K562 (cell line): ENCODE data around the gene RAPGEF5. TPM values are rescaled to one million over a fixed set of nuclear protein-coding genes. Genes with fewer than 3 reads are reported as not detected.
A peak's percentile ranks its signal among the peaks of the same experiment; 100 is the strongest.

Experiments used
- CBX1 ChIP-seq: sonication (generic); IDR thresholded peaks from 2 replicates; pipeline ENCODE4 v1.6.1; 2016; ENCODE audit warnings: antibody characterized with exemption, low read depth, mild to moderate bottlenecking
- FUS ChIP-seq: fragments of 200-400 bp; formaldehyde crosslinking; optimal IDR thresholded peaks from 2 replicates; pipeline ENCODE3; 2017; ENCODE audit warnings: low read depth, low read length
- HNRNPH1 ChIP-seq: fragments of 200-400 bp; formaldehyde crosslinking; optimal IDR thresholded peaks from 2 replicates; pipeline ENCODE3; 2017; ENCODE audit warnings: low read depth, mild to moderate bottlenecking, low read length, moderate library complexity
- KDM5B ChIP-seq: fragments of 200-600 bp; sonication (generic); IDR thresholded peaks from 2 replicates; pipeline ENCODE4 v1.6.1; 2012; ENCODE audit warnings: low read depth, mild to moderate bottlenecking, moderate library complexity, low read length, control low read depth, inconsistent platforms; ENCODE audit not compliant: insufficient replicate concordance
- L3MBTL2 ChIP-seq: fragments of 450-650 bp; IDR thresholded peaks from 2 replicates; pipeline ENCODE4 v1.6.1; 2016; ENCODE audit warnings: mild to moderate bottlenecking, moderate library complexity
- MAX ChIP-seq: sonication (generic); formaldehyde crosslinking; IDR thresholded peaks from 2 replicates; pipeline ENCODE4 v1.9.0; 2022; ENCODE audit warnings: mild to moderate bottlenecking, missing genetic modification reagents
- MCM3 ChIP-seq: fragments of 450-650 bp; IDR thresholded peaks from 2 replicates; pipeline ENCODE4 v1.6.1; 2016
- MCM5 ChIP-seq: fragments of 450-650 bp; IDR thresholded peaks from 2 replicates; pipeline ENCODE4 v1.6.1; 2016; ENCODE audit warnings: low read depth
- MGA ChIP-seq: fragments of 450-650 bp; IDR thresholded peaks from 2 replicates; pipeline ENCODE4 v1.6.1; 2016; ENCODE audit warnings: mild to moderate bottlenecking, moderate library complexity
- NEUROD1 ChIP-seq: fragments of 150-350 bp; IDR thresholded peaks from 2 replicates; pipeline ENCODE4 v1.6.1; 2014; ENCODE audit warnings: borderline replicate concordance, low read length, low read depth; ENCODE audit not compliant: partially characterized antibody
- NR2C1 ChIP-seq, 2 experiments: fragments of 450-650 bp; IDR thresholded peaks; 2 replicates each; pipeline ENCODE4 v1.6.1; 2017; ENCODE audit warnings: mild to moderate bottlenecking in 2 of 2, antibody characterized with exemption in 1 of 2, inconsistent platforms in 1 of 2, missing compliant biosample characterization in 1 of 2, missing genetic modification characterization in 1 of 2
- RAD21 ChIP-seq, 2 experiments: fragments of 250-450 bp in 1 of 2; fragments of 450-650 bp in 1 of 2; sonication (Bioruptor Pico) in 1 of 2; formaldehyde crosslinking in 1 of 2; IDR thresholded peaks in 1 of 2; conservative IDR thresholded peaks in 1 of 2; 2 replicates each; pipeline versions ENCODE4 v1.4.0 to v1.8.0; 2020 to 2022; ENCODE audit warnings: mild to moderate bottlenecking in 2 of 2, moderate library complexity in 1 of 2
- SMAD1 ChIP-seq: fragments of 150-350 bp; IDR thresholded peaks from 2 replicates; pipeline ENCODE4 v1.6.1; 2014; ENCODE audit warnings: low read length, low read depth; ENCODE audit not compliant: partially characterized antibody
- SMARCB1 ChIP-seq: IDR thresholded peaks from 2 replicates; pipeline ENCODE4 v1.6.1; 2011; ENCODE audit warnings: improper control_type of control experiment, low read depth; ENCODE audit not compliant: insufficient read length
- SOX6 ChIP-seq: fragments of 450-650 bp; IDR thresholded peaks from 2 replicates; pipeline ENCODE4 v1.6.1; 2014; ENCODE audit warnings: mild to moderate bottlenecking
- ZNF224 ChIP-seq: sonication (generic); formaldehyde crosslinking; IDR thresholded peaks from 2 replicates; pipeline ENCODE4 v1.8.0; 2022; ENCODE audit warnings: mild to moderate bottlenecking, missing genetic modification reagents
- ZNF274 ChIP-seq: IDR thresholded peaks from 2 replicates; pipeline ENCODE4 v1.6.1; 2011; ENCODE audit warnings: low read depth, mild to moderate bottlenecking, low read length, moderate library complexity, borderline replicate concordance
- ZNF589 ChIP-seq: fragments of 200-800 bp; sonication (Bioruptor generic); IDR thresholded peaks from 2 replicates; pipeline ENCODE4 v1.6.1; 2016; ENCODE audit warnings: low read depth, missing genetic modification characterization, missing compliant biosample characterization
- ZNF644 ChIP-seq: fragments of 200-800 bp; sonication (Bioruptor generic); IDR thresholded peaks from 2 replicates; pipeline ENCODE4 v1.6.1; 2016; ENCODE audit warnings: low read depth, missing genetic modification characterization, missing compliant biosample characterization
- polyA plus RNA-seq, 8 experiments: library from polyadenylated mRNA; depleted of rRNA in 4 of 8; stranded (reverse) in 5 of 8; unstranded in 3 of 8; fragments of >200 nt; fragmentation: Nextera tagmentation in 2 of 8; fragmentation: Illumina TruSeq in 1 of 8; extraction: Ambion mirVana in 2 of 8; extraction: Trizol in 1 of 8; gene quantifications; 2 replicates each; pipeline versions ENCODE4 v1.2.1 to v1.2.3, GENCODE V29; 2011 to 2014; ENCODE audit warnings: inconsistent platforms in 1 of 8, missing spikeins in 1 of 8
- total RNA-seq, 7 experiments: library from RNA; depleted of rRNA in 6 of 7; stranded (reverse); fragments of >200 nt in 6 of 7; fragmentation: Illumina TruSeq in 2 of 7; extraction: Trizol in 2 of 7; gene quantifications; 2 replicates each; pipeline versions ENCODE4 v1.2.1 to v1.2.3, GENCODE V29; 2011 to 2021; ENCODE audit warnings: low replicate concordance in 1 of 7

The RAPGEF5 gene
- total and polyA plus RNA-seq, 9 of the 15 experiments (the other 6 are each of a cell fraction or from before 2014, with no cell fraction given), result 0.39 to 2.0 (median 1.1) TPM

- TF ChIP-seq HNRNPH1 (no peak), MCM5 (no peak), ZNF589 (no peak), SMAD1 (peak; percentile 55), SOX6 (no peak), MCM3 (no peak), NEUROD1 (no peak), ZNF644 (tag) (no peak), KDM5B (no peak), RAD21 (CRISPR knock-in tag; conservative IDR thresholded peaks at IDR 0.05 in 1 of 2, IDR thresholded peaks at IDR 0.05 in 1 of 2) (no peak), CBX1 (no peak), ZNF224 (no peak), L3MBTL2 (peak; percentile 88), NR2C1 (IDR thresholded peaks at IDR 0.05) (no peak), NR2C1 (tag; IDR thresholded peaks at IDR 0.05) (0 out of 2 replicates have a peak, but pooled peaks have one; percentile 29), SMARCB1 (no peak), ZNF274 (no peak), MGA (peak; percentile 40; the same call in 1 of the 2 replicates), FUS (no peak), MAX (CRISPR knock-in tag) (no peak)
Observed at GRCh38 chr7:22202141-22202540, 154.8 kb downstream of the RAPGEF5 start (continued).
